ENCODE results near the gene LRBA. TPM values are rescaled to one million over a fixed set of nuclear protein-coding genes. Genes with fewer than 3 reads are reported as not detected.

The LRBA gene
- total RNA-seq, 2 donors from 2014 or later, result 30.9 to 33.7 TPM

GRCh38 chr4:150343796-150344195 is 671.3 kb downstream of the LRBA start:
- no peak for DNase-seq (ENCODE audit: low spot score)

GRCh38 chr4:150342945-150343344 is 672.1 kb downstream of the LRBA start:
- H3K36me3 ChIP-seq, result no peaks in the 10 kb centered on the region
- DNase-seq (ENCODE audit: low spot score) (no peak), ATAC-seq (ENCODE audit: insufficient number of reproducible peaks, low FRiP score, low read depth) (no peak)
- peaks cover 10 to 19% of the 10 kb centered on the region in 2 donors for H3K4me1 ChIP-seq (ENCODE audit: control insufficient read depth in 1 of 2, low read depth in 2 of 2)
- no peak overlapping the region for H3K27ac ChIP-seq
- no peak for TF ChIP-seq CTCF (IDR thresholded peaks at IDR 0.05)
- H3K27me3 ChIP-seq (replicated peaks; ENCODE audit: insufficient read depth), result no peaks in the 10 kb centered on the region
- no peak overlapping the region for H3K4me3 ChIP-seq
- no peaks in the 10 kb centered on the region for H3K9me3 ChIP-seq

More at GRCh38 chr4:150343796-150344195, 671.3 kb downstream of the LRBA start:
- no peak for ATAC-seq (ENCODE audit: insufficient number of reproducible peaks, low FRiP score, low read depth)
- Histone ChIP-seq H3K4me1 (ENCODE audit: control insufficient read depth in 1 of 2, low read depth in 2 of 2) (peaks cover 6 to 13% of the 10 kb centered on the region in 2 donors), H3K27me3 (replicated peaks; ENCODE audit: insufficient read depth) (no peaks in the 10 kb centered on the region), H3K4me3 (no peak overlapping the region), H3K36me3 (no peaks in the 10 kb centered on the region), H3K27ac (no peak overlapping the region), H3K9me3 (no peaks in the 10 kb centered on the region)
- no peak for TF ChIP-seq CTCF (IDR thresholded peaks at IDR 0.05)

- H3K27ac ChIP-seq, result no peak overlapping the region
- no peak for TF ChIP-seq CTCF (IDR thresholded peaks at IDR 0.05)
- no peaks in the 10 kb centered on the region for H3K27me3 ChIP-seq (replicated peaks; ENCODE audit: insufficient read depth)
- H3K9me3 ChIP-seq, result no peaks in the 10 kb centered on the region
- ATAC-seq (ENCODE audit: insufficient number of reproducible peaks, low FRiP score, low read depth) (no peak), DNase-seq (ENCODE audit: low spot score) (no peak)
- no peaks in the 10 kb centered on the region for H3K36me3 ChIP-seq
- H3K4me1 ChIP-seq (ENCODE audit: control insufficient read depth in 1 of 2, low read depth in 2 of 2), result peaks cover 10 to 16% of the 10 kb centered on the region in 2 donors
- H3K4me3 ChIP-seq, result no peak overlapping the region
Observed at GRCh38 chr4:150337734-150338133, 677.4 kb downstream of the LRBA start.

DNA sequence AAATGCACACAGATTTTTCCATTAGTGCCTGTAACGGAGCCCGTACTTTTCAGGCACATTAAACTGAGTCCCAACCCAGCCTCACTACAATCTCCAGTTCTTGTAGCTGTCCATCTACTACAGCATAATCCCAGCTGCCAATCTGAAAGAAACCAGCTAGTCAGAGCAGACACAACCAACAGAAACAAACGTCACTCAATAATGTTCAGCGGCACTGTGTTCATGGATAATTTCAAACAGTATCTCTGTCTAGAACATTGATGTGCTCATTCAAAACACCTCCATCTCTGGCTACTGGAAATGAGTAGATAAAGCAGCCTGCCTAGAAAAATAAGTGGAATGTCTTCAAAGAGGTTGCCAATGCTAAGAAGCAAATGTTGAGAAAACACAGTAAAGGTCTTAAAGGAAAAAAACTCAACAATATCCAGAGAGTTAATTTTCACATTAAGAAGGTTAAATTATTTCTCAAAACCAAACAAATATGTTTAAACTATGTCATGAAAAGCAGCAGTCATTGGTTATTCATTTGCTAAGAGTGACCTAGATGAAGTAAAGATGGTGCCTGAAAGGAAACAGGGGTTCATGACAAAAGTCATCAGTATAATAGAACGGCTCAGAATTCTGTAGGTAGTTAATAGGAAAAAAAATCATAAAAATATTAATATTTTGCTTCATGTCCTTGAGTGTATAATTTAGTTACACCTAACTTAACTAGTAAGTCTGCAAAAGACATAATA is 678.2 kb downstream of the LRBA start:
- ATAC-seq (ENCODE audit: insufficient number of reproducible peaks, low FRiP score, low read depth), result no peak
- Histone ChIP-seq H3K4me1 (ENCODE audit: control insufficient read depth in 1 of 2, low read depth in 2 of 2) (peaks cover 10 to 17% of the 10 kb centered on the region in 2 donors), H3K4me3 (no peak overlapping the region), H3K27ac (no peak overlapping the region), H3K9me3 (no peaks in the 10 kb centered on the region), H3K36me3 (no peaks in the 10 kb centered on the region), H3K27me3 (replicated peaks; ENCODE audit: insufficient read depth) (no peaks in the 10 kb centered on the region)
- no peak for DNase-seq (ENCODE audit: low spot score)
- TF ChIP-seq CTCF (IDR thresholded peaks at IDR 0.05), result no peak

DNA sequence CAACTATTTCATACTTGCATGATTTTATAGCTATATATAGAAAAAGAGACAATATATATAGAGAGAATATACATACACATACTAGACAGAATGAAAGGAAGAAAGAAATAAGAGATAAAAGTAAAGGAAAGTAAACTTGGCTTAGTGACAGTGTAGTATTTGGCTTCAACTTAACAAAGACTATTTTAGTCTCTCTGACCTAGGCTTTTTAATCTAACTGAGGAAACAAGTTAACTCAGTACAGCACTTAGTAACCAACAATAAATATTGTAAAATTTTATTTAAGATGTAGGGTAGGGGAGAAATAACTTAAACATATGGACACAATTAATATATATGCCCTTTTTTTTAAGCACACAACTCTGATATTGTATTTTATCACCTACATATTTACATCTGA is 682.1 kb downstream of the LRBA start:
- ATAC-seq (ENCODE audit: insufficient number of reproducible peaks, low FRiP score, low read depth), result no peak
- H3K9me3 ChIP-seq, result no peaks in the 10 kb centered on the region
- H3K36me3 ChIP-seq, result no peaks in the 10 kb centered on the region
- no peak overlapping the region for H3K4me3 ChIP-seq
- no peaks in the 10 kb centered on the region for H3K27me3 ChIP-seq (replicated peaks; ENCODE audit: insufficient read depth)
- peaks cover 7 to 8% of the 10 kb centered on the region in 2 donors for H3K4me1 ChIP-seq (ENCODE audit: control insufficient read depth in 1 of 2, low read depth in 2 of 2)
- TF ChIP-seq CTCF (IDR thresholded peaks at IDR 0.05), result no peak
- no peak overlapping the region for H3K27ac ChIP-seq
- DNase-seq (ENCODE audit: low spot score), result no peak

All from thoracic aorta (tissue), 2 donors.